Activated effector memory CD4-positive, alpha-beta T cell treated with anti-CD3 and anti-CD28 coated beads, Interleukin-2, amount 50 U/mL, for 16 hours (primary cell): ENCODE measurements around the gene C17orf78.
"Not testable (repeated sequence)": the region's sequence is repeated elsewhere in the genome, so short reads cannot be mapped to it uniquely, and the experiment has no call there.

Experiments used
- DNase-seq: peaks from one replicate; pipeline ENCODE4 v3.0.0-alpha.2; 2020

Gene C17orf78

GRCh38 chr17:37375706-37376105 lies at the start of gene C17orf78:
C17orf78 (plus strand) TSS chr17:37375985; CDS start chr17:37376093, 108 bp downstream.
- DNase-seq, result no peak

GRCh38 chr17:37327341-37328090 lies 48.3 kb upstream of the C17orf78 start:
- DNase-seq, result no peak

- DNase-seq, result no peak
Measured at GRCh38 chr17:37338847-37339246, 36.9 kb upstream of the C17orf78 start.

- no peak for DNase-seq
Measured at GRCh38 chr17:37339321-37339720, 36.5 kb upstream of the C17orf78 start.

GRCh38 chr17:37340804-37341203 lies 35.0 kb upstream of the C17orf78 start:
- no peak for DNase-seq

- no peak for DNase-seq
Measured at GRCh38 chr17:37342589-37342988, 33.2 kb upstream of the C17orf78 start.

GRCh38 chr17:37344519-37344918 lies 31.3 kb upstream of the C17orf78 start:
- no peak for DNase-seq

- not testable (repeated sequence) for DNase-seq
Measured at GRCh38 chr17:37346863-37347402, 28.9 kb upstream of the C17orf78 start.

GRCh38 chr17:37356796-37357569 lies 18.8 kb upstream of the C17orf78 start:
- DNase-seq, result not testable (repeated sequence)

- DNase-seq, result peak; percentile 70
Measured at GRCh38 chr17:37358098-37358829, 17.5 kb upstream of the C17orf78 start.

GRCh38 chr17:37358830-37359681 lies 16.7 kb upstream of the C17orf78 start:
- peak; percentile 96 for DNase-seq

GRCh38 chr17:37359682-37360188 lies 16.1 kb upstream of the C17orf78 start:
- no peak for DNase-seq

- DNase-seq, result no peak
Measured at GRCh38 chr17:37360632-37361031, 15.2 kb upstream of the C17orf78 start.

GRCh38 chr17:37361543-37361942 lies 14.2 kb upstream of the C17orf78 start:
- DNase-seq, result no peak

GRCh38 chr17:37365589-37365988 lies 10.2 kb upstream of the C17orf78 start:
- DNase-seq, result no peak

- DNase-seq, result no peak
Measured at GRCh38 chr17:37368577-37368976, 7.2 kb upstream of the C17orf78 start.

- peak; percentile 83 for DNase-seq
Measured at GRCh38 chr17:37373530-37374159, 2.1 kb upstream of the C17orf78 start.

GRCh38 chr17:37382056-37382455 lies 6.3 kb downstream of the C17orf78 start:
- DNase-seq, result no peak

GRCh38 chr17:37384560-37385149 lies 8.9 kb downstream of the C17orf78 start:
- DNase-seq, result no peak

- DNase-seq, result no peak
Measured at GRCh38 chr17:37385474-37385990, 9.7 kb downstream of the C17orf78 start.

- DNase-seq, result no peak
Measured at GRCh38 chr17:37386462-37386861, 10.7 kb downstream of the C17orf78 start.
